Renal cortical epithelial cell (primary cell): ENCODE data around the gene HAGHL. TPM values are rescaled to one million over a fixed set of nuclear protein-coding genes. Genes with fewer than 3 reads are reported as not detected.

Experiments used
- DNase-seq: peaks from one replicate; pipeline ENCODE4 v3.0.0-alpha.2; 2011; ENCODE audit warnings: low read depth
- total RNA-seq: library from RNA; depleted of rRNA; stranded (reverse); fragments of >200 nt; gene quantifications from 2 replicates; pipeline ENCODE4 v1.2.3, GENCODE V29; 2014

Gene HAGHL
- total RNA-seq, 1 donor from 2014 or later: 10.5 TPM

DNA sequence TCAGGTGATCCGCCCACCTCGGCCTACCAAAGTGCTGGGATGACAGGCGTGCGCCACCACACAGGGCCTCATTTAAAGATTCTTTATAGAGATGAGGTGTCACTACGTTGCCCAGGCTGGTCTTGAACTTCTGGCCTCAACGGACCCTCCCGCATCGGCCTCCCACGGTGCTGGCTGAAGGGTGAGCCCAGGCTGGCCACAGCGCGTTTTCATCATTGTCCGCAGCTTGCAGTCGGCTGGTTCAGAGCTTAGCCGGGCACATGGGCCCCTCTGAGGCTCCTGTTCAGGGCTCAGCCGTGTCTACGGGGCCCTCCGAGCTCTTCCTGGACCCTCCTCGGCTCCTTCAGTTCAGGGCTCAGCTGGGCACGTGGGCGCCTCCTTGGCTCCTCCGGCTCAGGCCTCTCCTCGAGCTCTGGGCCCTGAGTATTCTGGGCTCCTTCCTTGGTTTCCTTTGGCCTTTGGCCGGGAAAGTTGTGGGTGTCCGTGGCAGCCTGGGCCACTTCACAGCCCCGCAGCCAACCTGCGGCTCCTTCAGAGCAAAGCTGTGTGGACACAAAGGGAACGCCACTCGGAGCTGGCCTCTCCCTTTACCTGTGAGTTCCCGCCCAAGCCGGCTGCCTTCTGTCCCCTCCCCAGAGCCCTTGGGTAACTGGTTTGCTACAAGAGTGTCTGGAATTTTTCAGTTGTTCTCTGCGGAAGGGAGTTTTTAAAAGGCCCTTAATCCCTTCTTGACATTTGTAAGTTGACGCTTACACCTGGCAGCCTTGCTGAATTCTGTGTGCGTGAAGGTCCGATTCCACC, 32.4 kb downstream of the HAGHL start:
- DNase-seq: no peak

DNA sequence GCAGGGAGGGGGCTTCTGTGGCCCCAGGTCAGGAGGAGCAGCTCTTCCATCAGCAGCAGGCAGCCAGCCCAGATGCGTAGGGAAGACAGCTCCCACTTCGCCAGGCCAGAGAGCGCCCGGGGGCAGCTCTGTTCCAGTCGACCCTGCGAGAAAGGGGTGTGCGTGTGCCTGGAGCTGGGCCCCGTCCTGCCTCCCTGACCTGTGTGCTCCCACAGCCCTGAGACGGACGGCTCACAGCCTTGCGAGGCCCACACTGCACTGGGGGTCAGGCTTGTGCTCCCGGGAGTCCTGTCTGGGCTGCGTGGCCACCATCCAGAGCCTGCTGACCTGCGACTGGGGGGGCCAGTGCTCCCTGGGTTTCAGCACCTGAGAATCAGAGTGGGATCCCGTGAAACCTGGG, 33.2 kb downstream of the HAGHL start:
- DNase-seq: no peak

DNA sequence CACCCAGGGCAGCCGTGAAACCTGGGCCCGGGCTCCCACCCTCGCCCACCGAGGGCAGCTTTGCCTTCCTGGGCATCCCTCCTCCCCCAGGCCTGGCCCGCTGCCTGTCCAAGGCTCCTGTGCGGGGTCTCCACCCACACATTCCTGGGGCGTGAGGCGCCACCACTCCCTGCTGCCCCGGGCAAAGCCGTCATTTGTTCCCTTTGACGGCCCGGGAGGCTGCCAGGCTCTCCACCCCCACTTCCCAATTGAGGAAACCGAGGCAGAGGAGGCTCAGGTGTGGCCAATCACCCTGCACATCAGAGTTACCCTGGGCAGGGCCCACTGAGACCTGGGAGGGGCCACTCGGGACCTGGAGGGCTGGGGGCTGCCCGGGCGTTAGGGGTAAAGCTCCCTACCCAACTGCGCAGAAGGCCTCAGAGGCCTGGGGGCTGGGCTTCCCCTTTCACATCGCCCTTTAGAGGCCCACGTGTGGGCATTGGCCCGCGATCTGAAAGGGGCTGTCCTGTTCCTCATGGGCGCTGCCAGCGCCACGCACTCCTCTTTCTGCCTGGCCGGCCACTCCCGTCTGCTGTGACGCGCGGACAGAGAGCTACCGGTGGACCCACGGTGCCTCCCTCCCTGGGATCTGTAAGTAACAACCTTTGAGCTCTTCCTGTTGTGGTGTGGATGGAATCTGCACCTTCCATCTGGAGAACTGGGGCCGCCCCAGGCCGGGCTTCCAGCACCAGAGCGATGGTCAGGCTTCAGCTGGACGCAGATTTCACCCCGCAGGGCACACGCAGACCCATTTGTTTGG, 33.8 kb downstream of the HAGHL start, which contains the start of gene MSLN:
Gene MSLN (plus strand): TSS at position 190 of the 799 bp plus-strand sequence. CDS start 1,947 bp downstream, outside the sequence.
- DNase-seq: peak; percentile 33

DNA sequence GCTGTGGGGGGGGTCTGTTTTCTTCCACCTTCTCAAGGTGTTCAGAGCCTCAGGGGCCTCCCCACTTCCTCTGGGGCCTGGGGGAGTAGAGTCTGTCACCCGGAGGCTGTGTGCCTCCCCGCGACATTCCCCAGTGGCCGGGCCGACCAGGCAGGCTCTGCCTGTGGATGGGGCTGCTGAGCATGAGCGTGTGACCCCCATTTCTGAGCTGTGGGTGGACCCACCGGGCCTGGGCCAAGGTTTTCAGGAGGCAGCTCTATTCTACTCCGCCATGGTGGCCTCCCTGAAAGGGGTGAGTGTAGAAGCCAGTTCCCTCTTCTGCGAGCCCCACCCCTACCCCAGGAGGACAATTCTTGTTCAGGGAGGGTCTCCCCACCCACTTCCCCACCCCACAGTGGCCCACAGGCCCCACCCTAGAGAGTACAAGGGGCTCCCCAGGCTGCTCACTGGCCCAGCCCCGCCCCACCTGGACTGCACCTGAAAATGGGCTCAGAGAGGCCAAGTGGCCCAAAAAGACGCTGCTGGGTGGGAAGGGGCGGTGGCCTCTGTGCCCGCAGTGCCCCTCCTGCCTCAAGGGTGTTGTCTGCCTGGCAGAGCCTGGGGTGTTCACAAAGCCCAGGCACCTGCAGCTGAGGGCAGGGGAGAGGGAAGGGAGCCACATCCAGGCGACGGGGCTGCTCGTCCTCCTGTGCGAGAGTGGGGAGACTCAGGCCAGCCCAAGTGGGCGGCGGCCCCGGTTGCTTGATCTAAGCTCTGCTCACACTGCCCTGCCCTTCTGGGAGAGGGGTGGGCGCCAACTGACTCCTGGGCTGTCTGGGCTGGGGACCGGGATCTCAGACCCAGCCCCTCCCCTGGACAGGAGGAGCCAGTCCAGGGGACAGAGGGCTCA, 35.0 kb downstream of the HAGHL start:
- DNase-seq: no peak

DNA sequence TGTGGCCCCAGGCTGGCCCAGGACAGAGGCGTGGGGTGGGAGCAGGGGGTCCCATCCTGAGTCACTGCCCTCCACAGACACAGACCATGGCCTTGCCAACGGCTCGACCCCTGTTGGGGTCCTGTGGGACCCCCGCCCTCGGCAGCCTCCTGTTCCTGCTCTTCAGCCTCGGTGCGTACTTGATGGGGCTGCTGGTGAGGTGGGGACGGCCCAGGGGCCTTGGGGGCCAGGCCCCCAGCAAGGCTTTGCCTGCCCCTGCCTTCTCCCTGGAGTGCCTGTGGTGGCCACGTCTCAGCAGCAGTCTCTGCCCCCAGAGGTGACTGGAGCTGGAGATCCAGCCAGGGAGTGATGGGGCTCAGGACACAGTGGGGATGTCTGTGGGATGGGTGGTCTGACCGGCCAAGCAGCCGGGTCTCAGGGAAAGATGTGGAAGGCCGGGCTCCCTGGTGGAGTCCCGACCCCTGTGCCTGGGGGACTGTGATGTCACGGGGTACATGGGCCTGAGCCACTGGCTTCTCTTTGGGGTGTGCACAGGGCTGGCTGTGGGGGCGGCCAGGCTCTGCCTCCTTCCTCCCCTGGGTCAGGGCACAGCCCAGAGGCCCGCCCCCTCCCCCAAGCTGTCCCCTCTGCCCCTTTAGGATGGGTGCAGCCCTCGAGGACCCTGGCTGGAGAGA, 35.8 kb downstream of the HAGHL start:
- no peak for DNase-seq

DNA sequence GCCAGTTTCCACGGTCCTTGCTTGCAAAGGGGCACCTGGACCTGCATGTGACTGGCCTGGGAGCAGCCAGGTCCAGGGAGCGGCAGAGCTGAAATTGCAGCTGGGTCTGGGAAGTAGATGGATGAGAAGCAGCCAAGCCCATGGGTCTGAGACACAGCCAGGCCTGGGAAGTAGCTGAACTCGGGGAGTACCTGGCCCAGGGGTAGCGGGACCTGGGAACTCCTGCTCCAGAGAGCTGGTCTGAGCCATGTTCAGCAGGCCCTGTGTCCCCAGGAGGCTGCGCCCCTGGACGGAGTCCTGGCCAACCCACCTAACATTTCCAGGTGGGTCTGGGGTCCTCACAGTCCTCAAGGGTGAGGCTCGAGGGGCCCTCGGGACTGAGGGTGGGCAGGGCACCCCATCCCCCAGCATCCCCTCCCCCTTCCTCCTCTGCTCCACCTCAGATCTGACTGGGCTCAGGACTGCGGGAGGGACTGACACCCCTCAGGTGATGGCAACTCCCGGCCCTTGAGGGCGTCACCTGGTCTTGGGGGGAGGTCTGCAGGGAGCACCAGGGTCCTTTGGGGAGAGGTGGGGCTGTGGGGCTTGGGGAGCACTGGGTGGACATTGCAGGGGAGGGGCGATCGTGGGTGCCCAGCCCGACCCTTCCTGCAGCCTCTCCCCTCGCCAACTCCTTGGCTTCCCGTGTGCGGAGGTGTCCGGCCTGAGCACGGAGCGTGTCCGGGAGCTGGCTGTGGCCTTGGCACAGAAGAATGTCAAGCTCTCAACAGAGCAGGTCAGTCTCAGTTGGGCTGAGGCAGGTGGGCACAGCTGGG, 36.7 kb downstream of the HAGHL start:
- DNase-seq: no peak

DNA sequence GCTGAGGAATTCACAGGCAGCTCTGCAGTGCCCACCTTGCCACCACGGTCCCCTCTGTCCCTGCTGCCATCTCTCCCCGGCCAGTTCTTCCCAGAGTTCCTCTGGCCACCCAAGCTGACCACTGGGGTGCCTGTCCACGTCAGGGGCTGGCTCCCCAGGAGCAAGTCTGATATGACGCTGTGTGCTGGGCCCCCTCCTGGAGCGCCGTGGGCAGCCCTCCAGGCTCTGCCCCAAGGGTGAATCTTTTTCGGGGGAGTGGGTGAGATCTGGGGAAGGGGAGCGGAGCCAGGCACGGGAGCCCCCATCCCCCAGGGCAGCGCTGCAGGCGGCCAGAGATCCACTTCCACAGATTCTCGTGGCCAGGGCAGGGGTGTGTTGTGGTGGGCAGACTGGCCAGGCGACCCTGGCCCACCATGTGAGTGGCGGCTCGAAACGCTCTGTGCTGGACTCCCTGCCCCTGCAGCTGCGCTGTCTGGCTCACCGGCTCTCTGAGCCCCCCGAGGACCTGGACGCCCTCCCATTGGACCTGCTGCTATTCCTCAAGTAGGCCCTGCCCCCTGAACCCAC, 37.4 kb downstream of the HAGHL start:
- no peak for DNase-seq

DNA sequence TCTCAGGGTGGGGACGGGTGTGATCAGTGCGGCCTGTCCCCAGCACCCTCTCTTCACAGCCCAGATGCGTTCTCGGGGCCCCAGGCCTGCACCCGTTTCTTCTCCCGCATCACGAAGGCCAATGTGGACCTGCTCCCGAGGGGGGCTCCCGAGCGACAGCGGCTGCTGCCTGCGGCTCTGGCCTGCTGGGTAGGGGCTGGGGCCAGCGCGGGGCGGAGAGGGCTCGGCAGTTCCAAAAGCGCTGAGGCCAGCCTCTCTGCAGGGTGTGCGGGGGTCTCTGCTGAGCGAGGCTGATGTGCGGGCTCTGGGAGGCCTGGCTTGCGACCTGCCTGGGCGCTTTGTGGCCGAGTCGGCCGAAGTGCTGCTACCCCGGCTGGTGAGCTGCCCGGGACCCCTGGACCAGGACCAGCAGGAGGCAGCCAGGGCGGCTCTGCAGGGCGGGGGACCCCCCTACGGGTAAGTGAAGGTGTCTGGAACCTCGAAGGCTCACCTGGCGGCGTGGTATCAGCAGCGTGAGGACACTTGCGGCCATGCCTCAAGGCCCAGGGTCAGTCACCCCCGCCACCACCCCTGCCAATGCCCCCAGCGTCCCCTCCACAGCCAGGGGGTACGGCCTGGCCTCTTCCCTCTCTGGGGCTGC, 38.1 kb downstream of the HAGHL start:
- DNase-seq: no peak

DNA sequence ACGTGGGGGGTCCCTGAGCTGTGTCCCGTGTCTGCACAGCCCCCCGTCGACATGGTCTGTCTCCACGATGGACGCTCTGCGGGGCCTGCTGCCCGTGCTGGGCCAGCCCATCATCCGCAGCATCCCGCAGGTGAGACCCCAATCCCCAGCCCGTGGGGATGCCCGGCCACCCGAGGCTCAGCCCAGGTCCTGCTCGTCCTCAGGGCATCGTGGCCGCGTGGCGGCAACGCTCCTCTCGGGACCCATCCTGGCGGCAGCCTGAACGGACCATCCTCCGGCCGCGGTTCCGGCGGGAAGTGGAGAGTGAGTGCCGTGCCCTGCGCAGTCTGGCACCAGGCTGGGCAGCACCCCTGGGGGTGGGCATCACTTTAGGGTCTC, 38.6 kb downstream of the HAGHL start:
- no peak for DNase-seq

DNA sequence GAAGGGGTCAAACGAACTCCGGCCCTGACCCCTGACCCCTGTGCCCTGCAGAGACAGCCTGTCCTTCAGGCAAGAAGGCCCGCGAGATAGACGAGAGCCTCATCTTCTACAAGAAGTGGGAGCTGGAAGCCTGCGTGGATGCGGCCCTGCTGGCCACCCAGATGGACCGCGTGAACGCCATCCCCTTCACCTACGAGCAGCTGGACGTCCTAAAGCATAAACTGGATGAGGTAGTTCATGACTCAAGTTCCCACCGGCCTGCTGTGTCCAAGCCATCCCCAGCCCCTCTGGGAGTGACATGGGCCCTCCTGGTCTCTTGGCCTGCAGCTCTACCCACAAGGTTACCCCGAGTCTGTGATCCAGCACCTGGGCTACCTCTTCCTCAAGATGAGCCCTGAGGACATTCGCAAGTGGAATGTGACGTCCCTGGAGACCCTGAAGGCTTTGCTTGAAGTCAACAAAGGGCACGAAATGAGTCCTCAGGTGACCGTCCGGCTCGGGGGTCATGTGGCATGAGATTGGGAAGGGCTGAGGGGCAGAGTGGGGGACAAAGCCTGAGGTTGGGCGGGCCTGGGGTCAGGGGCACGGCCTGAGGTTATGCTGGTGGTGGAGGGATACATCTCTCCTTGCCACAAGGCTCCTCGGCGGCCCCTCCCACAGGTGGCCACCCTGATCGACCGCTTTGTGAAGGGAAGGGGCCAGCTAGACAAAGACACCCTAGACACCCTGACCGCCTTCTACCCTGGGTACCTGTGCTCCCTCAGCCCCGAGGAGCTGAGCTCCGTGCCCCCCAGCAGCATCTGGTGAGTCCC, 39.3 kb downstream of the HAGHL start:
- no peak for DNase-seq

DNA sequence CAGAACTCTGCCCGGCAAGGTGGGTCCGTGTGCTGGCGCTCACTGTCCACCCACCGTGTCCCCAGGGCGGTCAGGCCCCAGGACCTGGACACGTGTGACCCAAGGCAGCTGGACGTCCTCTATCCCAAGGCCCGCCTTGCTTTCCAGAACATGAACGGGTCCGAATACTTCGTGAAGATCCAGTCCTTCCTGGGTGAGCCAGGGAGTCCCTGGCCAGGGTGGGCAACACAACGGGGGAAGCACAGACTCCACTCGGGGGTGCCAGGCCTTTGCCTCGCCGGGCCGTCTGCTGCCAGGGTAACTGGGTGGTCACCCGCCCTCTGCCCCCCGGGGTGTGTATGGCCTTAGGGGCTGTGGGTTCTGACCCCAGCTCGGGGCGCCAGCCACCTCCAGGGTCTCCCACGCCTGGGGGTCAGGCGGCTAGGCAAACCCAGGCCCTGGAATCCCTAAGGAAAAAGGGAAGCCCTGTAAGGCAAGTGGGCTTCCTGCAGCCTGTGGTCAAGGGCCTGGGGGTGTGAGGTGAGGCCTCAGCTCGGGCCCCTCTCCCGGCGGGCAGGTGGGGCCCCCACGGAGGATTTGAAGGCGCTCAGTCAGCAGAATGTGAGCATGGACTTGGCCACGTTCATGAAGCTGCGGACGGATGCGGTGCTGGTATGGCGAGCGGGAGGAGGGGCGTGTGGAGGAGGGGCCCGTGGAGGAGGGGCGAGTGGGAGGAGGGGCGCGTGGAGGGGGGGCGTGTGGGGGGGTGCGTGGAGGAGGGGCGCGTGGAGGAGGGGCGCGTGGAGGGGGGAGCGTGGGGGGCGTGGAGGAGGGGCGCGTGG, 40.1 kb downstream of the HAGHL start:
- no peak for DNase-seq

DNA sequence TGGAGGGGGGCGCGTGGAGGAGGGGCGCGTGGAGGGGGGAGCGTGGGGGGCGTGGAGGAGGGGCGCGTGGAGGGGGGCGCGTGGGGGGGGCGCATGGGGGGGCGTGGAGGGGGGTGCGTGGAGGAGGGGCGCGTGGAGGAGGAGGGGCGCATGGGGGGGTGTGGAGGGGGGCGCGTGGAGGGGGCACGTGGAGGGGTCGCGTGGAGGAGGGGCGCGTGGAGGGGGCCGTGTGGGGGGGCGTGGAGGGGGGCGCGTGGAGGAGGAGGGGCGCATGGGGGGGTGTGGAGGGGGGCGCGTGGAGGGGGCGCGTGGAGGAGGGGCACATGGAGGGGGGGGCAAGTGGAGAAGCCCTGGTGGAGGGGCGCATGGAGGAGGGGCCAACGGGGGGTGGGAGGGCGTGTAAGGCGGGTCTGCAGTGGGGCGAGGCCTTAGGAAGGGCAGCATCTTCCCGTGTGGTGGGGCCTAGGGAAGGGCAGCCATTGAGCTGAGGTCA, 40.9 kb downstream of the HAGHL start:
- DNase-seq: no peak

DNA sequence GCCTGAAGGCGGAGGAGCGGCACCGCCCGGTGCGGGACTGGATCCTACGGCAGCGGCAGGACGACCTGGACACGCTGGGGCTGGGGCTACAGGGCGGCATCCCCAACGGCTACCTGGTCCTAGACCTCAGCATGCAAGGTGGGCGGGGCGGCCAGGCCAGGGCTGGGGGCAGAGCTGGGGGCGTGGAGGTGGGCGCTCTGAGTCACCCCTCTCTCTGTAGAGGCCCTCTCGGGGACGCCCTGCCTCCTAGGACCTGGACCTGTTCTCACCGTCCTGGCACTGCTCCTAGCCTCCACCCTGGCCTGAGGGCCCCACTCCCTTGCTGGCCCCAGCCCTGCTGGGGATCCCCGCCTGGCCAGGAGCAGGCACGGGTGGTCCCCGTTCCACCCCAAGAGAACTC, 41.5 kb downstream of the HAGHL start:
- DNase-seq: no peak

DNA sequence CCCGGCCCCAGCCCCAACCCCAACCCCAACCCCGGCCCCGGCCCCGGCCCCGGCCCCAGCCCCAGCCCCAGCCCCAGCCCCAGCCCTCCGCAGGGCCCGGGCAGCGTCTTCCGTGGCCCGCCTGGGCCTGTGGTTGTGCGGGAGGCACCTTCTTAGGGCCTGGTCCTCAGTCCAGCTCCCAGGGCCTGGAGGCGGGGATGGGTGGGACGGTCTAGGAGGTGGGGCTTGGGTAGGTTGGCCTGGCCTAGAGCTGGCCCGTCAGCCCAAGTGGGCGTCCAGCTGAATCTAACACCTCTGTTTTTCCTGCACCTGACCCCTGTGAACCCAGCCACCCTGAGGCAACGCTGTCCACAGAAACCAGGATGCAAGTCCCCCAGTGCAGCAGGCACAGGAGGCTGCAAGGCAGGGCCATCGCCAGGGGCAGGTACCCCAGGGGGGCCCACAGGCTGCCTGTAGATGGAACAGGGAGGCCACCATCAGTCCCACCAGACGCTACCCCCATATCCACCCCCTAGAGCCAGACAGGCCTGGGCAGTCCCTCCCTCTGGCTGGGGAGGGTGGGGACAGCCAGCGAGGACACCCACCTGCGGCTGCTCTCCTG, 42.4 kb downstream of the HAGHL start:
- no peak for DNase-seq

DNA sequence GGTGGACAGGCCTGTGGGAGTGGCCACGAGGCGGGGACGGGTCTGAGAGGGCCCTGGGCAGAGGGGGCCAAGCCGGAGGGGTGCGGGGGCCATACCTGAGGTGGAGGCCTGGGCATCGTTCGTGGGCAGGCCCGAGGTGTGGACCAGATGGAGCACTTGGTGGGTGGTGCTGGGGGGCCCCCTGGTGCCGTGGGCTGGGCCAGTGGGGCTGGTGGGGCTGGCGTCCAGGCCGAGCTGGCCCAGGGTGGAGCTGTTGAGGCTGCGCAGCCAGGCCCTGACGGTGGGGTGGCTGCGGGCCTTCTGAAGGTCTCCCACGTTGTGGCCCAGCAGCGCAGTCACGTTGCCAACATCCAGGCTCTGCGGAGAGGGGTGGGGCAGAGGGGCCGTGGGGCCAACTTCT, 43.0 kb downstream of the HAGHL start:
- no peak for DNase-seq

DNA sequence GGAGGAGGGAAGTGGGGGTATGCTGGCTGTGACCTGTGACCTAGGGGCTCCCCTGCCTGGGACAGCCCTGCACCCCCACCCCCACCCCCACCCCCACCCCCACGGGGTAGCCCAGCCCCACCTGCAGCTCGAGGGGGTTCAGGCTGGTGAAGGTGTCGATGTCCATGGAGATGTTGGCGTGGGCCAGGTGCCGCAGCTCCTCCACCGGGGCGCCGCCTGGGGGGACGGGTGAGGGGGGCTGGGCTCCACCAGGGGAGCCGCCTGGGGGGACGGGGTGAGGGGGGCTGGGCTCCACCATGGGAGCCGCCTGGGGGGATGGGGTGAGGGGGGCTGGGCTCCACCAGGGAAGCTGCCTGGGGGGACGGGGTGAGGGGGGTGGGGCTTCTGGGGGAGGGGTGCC, 43.5 kb downstream of the HAGHL start:
- DNase-seq: no peak

DNA sequence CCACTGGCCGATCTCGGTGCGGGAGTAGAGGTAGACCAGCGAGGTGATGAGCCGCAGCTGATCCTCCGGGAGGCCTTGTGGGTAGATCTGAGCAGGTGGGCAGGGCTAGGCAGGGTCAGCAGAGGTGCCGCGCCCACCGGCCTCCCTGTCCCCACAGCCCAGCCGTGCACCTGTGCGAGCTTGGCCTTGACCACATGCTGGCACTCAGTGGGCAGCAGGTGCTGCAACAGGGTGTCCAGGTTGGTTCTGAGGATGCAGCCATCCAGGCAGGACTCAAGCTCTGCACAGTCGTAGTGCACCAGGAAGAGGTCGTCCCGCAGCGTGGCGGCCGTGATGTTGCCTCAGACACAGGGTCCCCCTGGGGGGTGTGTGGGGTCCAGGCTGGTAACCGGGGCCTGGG, 46.1 kb downstream of the HAGHL start:
- no peak for DNase-seq
